H1 (cell line): ENCODE data around the gene POLE. TPM values are rescaled to one million over a fixed set of nuclear protein-coding genes. Genes with fewer than 3 reads are reported as not detected.

Experiments
- ATF2 ChIP-seq: IDR thresholded peaks from 2 replicates; pipeline ENCODE4 v1.6.1; 2012; ENCODE audit warnings: low read length, inconsistent platforms
- BACH1 ChIP-seq: IDR thresholded peaks from 2 replicates; pipeline ENCODE4 v1.6.1; 2012; ENCODE audit warnings: low read length, improper control_type of control experiment
- CHD7 ChIP-seq: fragments of 300-600 bp; sonication (generic); IDR thresholded peaks from 2 replicates; pipeline ENCODE4 v1.7.1; 2012; ENCODE audit warnings: low read length, moderate library complexity, mild to moderate bottlenecking, inconsistent platforms; ENCODE audit not compliant: insufficient replicate concordance
- CTBP2 ChIP-seq: IDR thresholded peaks from 2 replicates; pipeline ENCODE4 v1.7.0; 2011; ENCODE audit warnings: borderline replicate concordance, mild to moderate bottlenecking, moderate library complexity, mixed read lengths, low read length; ENCODE audit not compliant: insufficient read depth, insufficient read length
- E2F6 ChIP-seq: IDR thresholded peaks from 2 replicates; pipeline ENCODE4 v1.6.1; 2012; ENCODE audit warnings: inconsistent platforms
- HDAC6 ChIP-seq: IDR thresholded peaks from one replicate; pipeline ENCODE4 v1.7.1; 2012; ENCODE audit warnings: low read depth, mild to moderate bottlenecking, inconsistent platforms, low read length, moderate library complexity
- PHF8 ChIP-seq: fragments of 200-600 bp; sonication (generic); conservative IDR thresholded peaks from 2 replicates; pipeline ENCODE4 v1.7.1; 2012; ENCODE audit warnings: low read depth, mild to moderate bottlenecking, inconsistent platforms, low read length, moderate library complexity
- RXRA ChIP-seq: IDR thresholded peaks from 2 replicates; pipeline ENCODE4 v1.6.1; 2011; ENCODE audit warnings: low read depth, mild to moderate bottlenecking, low read length, moderate library complexity; ENCODE audit not compliant: insufficient read depth
- polyA plus RNA-seq, 7 experiments: library from polyadenylated mRNA; depleted of rRNA in 3 of 7; stranded (reverse) in 5 of 7; unstranded in 2 of 7; fragments of >200 nt in 5 of 7; fragments of 200-250 nt in 2 of 7; gene quantifications; 1 replicate in 5 of 7; 2 replicates in 1 of 7; 4 replicates in 1 of 7; pipeline versions ENCODE4 v1.2.1 to v1.2.3, GENCODE V29; 2011 to 2013; ENCODE audit warnings: missing spikeins in 2 of 7, mixed read lengths in 2 of 7
- total RNA-seq: library from RNA; stranded (reverse); fragmentation: NEBNext Ultra II Directional; extraction: Animal tissue kit (Norgen Biotek cat#: 25700); gene quantifications from 2 replicates; pipeline ENCODE4 v1.2.1, GENCODE V29; 2021

POLE gene
- total and polyA plus RNA-seq, 2 of the 8 experiments (the other 6 are each of a cell fraction or from before 2014, with no cell fraction given) = 59.7 to 115 TPM

GRCh38 chr12:132648616-132649225 is 38.4 kb downstream of the POLE start (continued):
- TF ChIP-seq CHD7 = no peak
- TF ChIP-seq HDAC6 = no peak
- TF ChIP-seq E2F6 = no peak
- TF ChIP-seq BACH1 = no peak
- no peak for TF ChIP-seq ATF2
- no peak for TF ChIP-seq CTBP2
- TF ChIP-seq RXRA = no peak
- no peak for TF ChIP-seq PHF8
- TF ChIP-seq, all 59 proteins: peak for 0
